Adrenal gland (tissue), 5 donors: ENCODE results near the gene DNAJC11.

Experiments
- POLR2A ChIP-seq, 2 donors: fragments of 450-650 bp; IDR thresholded peaks; one replicate each; pipeline ENCODE4 v1.6.1; 2017; ENCODE audit warnings: antibody characterized with exemption in 2 of 2, mild to moderate bottlenecking in 2 of 2, moderate library complexity in 1 of 2
- TF ChIP-seq, protein P1 (sequence below), 6 experiments: fragments of 450-650 bp in 4 of 6; fragments of 200-600 bp in 2 of 6; sonication (generic) in 1 of 6; IDR thresholded peaks; 1 replicate in 5 of 6; 2 replicates in 1 of 6; pipeline versions ENCODE4 v1.5.1 to v1.8.0; 2016 to 2021; ENCODE audit warnings: antibody characterized with exemption in 6 of 6, mild to moderate bottlenecking in 2 of 6, moderate library complexity in 1 of 6
- donor health status: DM: no; HTN: no; CAD: no.

DNA sequence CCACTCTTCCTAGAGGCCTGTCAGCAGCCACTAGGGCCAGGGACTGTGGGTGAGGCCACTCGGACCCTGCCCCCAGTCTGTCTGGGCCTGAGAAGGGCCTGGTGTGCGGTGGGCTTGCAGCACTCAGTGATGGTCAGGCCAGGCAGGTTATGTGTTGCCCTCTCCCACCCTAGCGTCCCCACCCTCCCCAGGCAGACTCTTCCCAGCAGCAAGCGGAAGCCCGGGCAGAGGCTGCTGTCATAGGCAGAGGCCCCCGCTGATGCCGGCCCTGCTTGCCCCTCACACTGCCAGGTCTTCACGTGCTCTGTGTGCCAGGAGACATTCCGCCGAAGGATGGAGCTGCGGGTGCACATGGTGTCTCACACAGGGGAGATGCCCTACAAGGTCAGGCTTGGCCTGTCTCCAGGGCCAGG lies 115.2 kb downstream of the DNAJC11 start:
- TF ChIP-seq, protein P1, sequence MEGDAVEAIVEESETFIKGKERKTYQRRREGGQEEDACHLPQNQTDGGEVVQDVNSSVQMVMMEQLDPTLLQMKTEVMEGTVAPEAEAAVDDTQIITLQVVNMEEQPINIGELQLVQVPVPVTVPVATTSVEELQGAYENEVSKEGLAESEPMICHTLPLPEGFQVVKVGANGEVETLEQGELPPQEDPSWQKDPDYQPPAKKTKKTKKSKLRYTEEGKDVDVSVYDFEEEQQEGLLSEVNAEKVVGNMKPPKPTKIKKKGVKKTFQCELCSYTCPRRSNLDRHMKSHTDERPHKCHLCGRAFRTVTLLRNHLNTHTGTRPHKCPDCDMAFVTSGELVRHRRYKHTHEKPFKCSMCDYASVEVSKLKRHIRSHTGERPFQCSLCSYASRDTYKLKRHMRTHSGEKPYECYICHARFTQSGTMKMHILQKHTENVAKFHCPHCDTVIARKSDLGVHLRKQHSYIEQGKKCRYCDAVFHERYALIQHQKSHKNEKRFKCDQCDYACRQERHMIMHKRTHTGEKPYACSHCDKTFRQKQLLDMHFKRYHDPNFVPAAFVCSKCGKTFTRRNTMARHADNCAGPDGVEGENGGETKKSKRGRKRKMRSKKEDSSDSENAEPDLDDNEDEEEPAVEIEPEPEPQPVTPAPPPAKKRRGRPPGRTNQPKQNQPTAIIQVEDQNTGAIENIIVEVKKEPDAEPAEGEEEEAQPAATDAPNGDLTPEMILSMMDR (IDR thresholded peaks at IDR 0.05), result no peak
- TF ChIP-seq POLR2A (IDR thresholded peaks at IDR 0.05), result no peak
